GM19468 (cell line): ENCODE results near the gene C10orf67.
"Not testable (repeated sequence)": the region's sequence is repeated elsewhere in the genome, so short reads cannot be mapped to it uniquely, and the experiment has no call there.

Experiments
- ATAC-seq: cut with Tn5 transposase; IDR thresholded peaks from one replicate; pipeline ENCODE4 v1.9.1; 2021; ENCODE audit warnings: mild to moderate bottlenecking, moderate library complexity, moderate number of reproducible peaks; ENCODE audit not compliant: unreplicated experiment; ENCODE audit errors: extremely low read depth

Gene C10orf67

GRCh38 chr10:23326544-23327307, 17.9 kb downstream of the C10orf67 start:
- no peak for ATAC-seq

GRCh38 chr10:23325132-23325531, 19.5 kb downstream of the C10orf67 start:
- peak; percentile 59 for ATAC-seq

GRCh38 chr10:23324351-23324750, 20.2 kb downstream of the C10orf67 start:
- no peak for ATAC-seq

GRCh38 chr10:23322082-23322481, 22.5 kb downstream of the C10orf67 start:
- ATAC-seq: no peak

GRCh38 chr10:23319835-23320234, 24.8 kb downstream of the C10orf67 start:
- ATAC-seq: no peak

GRCh38 chr10:23318359-23318758, 26.2 kb downstream of the C10orf67 start:
- ATAC-seq: no peak

GRCh38 chr10:23317416-23317815, 27.2 kb downstream of the C10orf67 start:
- no peak for ATAC-seq

GRCh38 chr10:23316406-23316805, 28.2 kb downstream of the C10orf67 start:
- ATAC-seq: no peak

GRCh38 chr10:23315966-23316365, 28.6 kb downstream of the C10orf67 start:
- no peak for ATAC-seq

- no peak for ATAC-seq
These were observed 29.8 kb downstream of the C10orf67 start for GRCh38 chr10:23314835-23315239.

- ATAC-seq: no peak
These were observed 33.6 kb downstream of the C10orf67 start for GRCh38 chr10:23311034-23311433.

- no peak for ATAC-seq
These were observed 34.2 kb downstream of the C10orf67 start for GRCh38 chr10:23310404-23310803.

- not testable (repeated sequence) for ATAC-seq
These were observed 44.6 kb downstream of the C10orf67 start for GRCh38 chr10:23299961-23300360.

GRCh38 chr10:23294638-23295247, 49.9 kb downstream of the C10orf67 start:
- ATAC-seq: no peak

GRCh38 chr10:23293973-23294590, 50.5 kb downstream of the C10orf67 start:
- ATAC-seq: no peak

GRCh38 chr10:23293145-23293724, 51.4 kb downstream of the C10orf67 start:
- no peak for ATAC-seq

- no peak for ATAC-seq
These were observed 52.9 kb downstream of the C10orf67 start for GRCh38 chr10:23291551-23292334.

- ATAC-seq: no peak
These were observed 59.8 kb downstream of the C10orf67 start for GRCh38 chr10:23284674-23285335.

- ATAC-seq: no peak
These were observed 60.4 kb downstream of the C10orf67 start for GRCh38 chr10:23284155-23284554.

- no peak for ATAC-seq
These were observed 60.9 kb downstream of the C10orf67 start for GRCh38 chr10:23283680-23284079.
